H9 (cell line): ENCODE results near the gene TPSB2. TPM values are rescaled to one million over a fixed set of nuclear protein-coding genes. Genes with fewer than 3 reads are reported as not detected.

Source experiments
- DNase-seq: peaks from one replicate; pipeline ENCODE4 v3.0.0-alpha.2; 2017
- H2AFZ ChIP-seq: one replicate; pipeline ENCODE4 v1.6.1; 2013; ENCODE audit warnings: mild to moderate bottlenecking, low read length, control low read depth, moderate library complexity
- H2AK5ac ChIP-seq: 2 replicates; pipeline ENCODE4 v1.6.1; 2013; ENCODE audit warnings: low read length, control low read depth, mixed read lengths; ENCODE audit not compliant: insufficient read length
- H2BK120ac ChIP-seq: one replicate; pipeline ENCODE4 v1.6.1; 2013; ENCODE audit warnings: low read depth, mild to moderate bottlenecking, low read length, control low read depth, inconsistent platforms; ENCODE audit not compliant: poor library complexity, severe bottlenecking
- H2BK12ac ChIP-seq: 2 replicates; pipeline ENCODE4 v1.6.1; 2013; ENCODE audit warnings: low read length, control low read depth, mixed read lengths, low read depth; ENCODE audit not compliant: insufficient read length
- H2BK15ac ChIP-seq: 2 replicates; pipeline ENCODE4 v1.6.1; 2013; ENCODE audit warnings: low read depth, low read length, control low read depth
- H2BK20ac ChIP-seq: one replicate; pipeline ENCODE4 v1.6.1; 2013; ENCODE audit warnings: low read depth, mild to moderate bottlenecking, low read length, control low read depth, inconsistent platforms; ENCODE audit not compliant: poor library complexity, severe bottlenecking
- H2BK5ac ChIP-seq: 2 replicates; pipeline ENCODE4 v1.6.1; 2013; ENCODE audit warnings: low read length, control low read depth, mixed read lengths; ENCODE audit not compliant: insufficient read length
- H3K14ac ChIP-seq: 2 replicates; pipeline ENCODE4 v1.6.1; 2013; ENCODE audit warnings: low read length, control low read depth; ENCODE audit not compliant: insufficient read depth
- H3K18ac ChIP-seq: 2 replicates; pipeline ENCODE4 v1.6.1; 2013; ENCODE audit warnings: low read depth, mild to moderate bottlenecking, mixed read lengths, low read length, control low read depth; ENCODE audit not compliant: insufficient read length
- H3K23ac ChIP-seq: 2 replicates; pipeline ENCODE4 v1.6.1; 2013; ENCODE audit warnings: low read length, control low read depth, mixed read lengths, low read depth; ENCODE audit not compliant: insufficient read length
- H3K23me2 ChIP-seq: 2 replicates; pipeline ENCODE4 v1.6.1; 2013; ENCODE audit warnings: low read depth, mild to moderate bottlenecking, mixed read lengths, low read length, control low read depth; ENCODE audit not compliant: insufficient read length, poor library complexity, severe bottlenecking
- H3K27ac ChIP-seq: 2 replicates; pipeline ENCODE4 v1.5.1; 2013; ENCODE audit warnings: low read length, control low read depth, mixed read lengths, low read depth; ENCODE audit not compliant: insufficient read length
- H3K27me3 ChIP-seq: 2 replicates; pipeline ENCODE4 v1.6.1; 2013; ENCODE audit warnings: low read length, control low read depth, inconsistent platforms; ENCODE audit not compliant: insufficient read depth
- H3K4ac ChIP-seq: 2 replicates; pipeline ENCODE4 v1.6.1; 2013; ENCODE audit warnings: low read depth, mild to moderate bottlenecking, control low read depth, inconsistent platforms, low read length, moderate library complexity
- H3K4me1 ChIP-seq: 2 replicates; pipeline ENCODE4 v1.6.1; 2013; ENCODE audit warnings: low read length, control low read depth, inconsistent platforms; ENCODE audit not compliant: insufficient read depth
- H3K4me2 ChIP-seq: 2 replicates; pipeline ENCODE4 v1.6.1; 2013; ENCODE audit warnings: low read length, control low read depth, mixed read lengths; ENCODE audit not compliant: insufficient read length, insufficient read depth
- H3K56ac ChIP-seq: 2 replicates; pipeline ENCODE4 v1.6.1; 2013; ENCODE audit warnings: low read depth, mild to moderate bottlenecking, mixed read lengths, low read length, control low read depth; ENCODE audit not compliant: insufficient read length
- H3K79me1 ChIP-seq: 2 replicates; pipeline ENCODE4 v1.6.1; 2013; ENCODE audit warnings: low read depth, mild to moderate bottlenecking, moderate library complexity, low read length, control low read depth, inconsistent platforms; ENCODE audit not compliant: insufficient read depth, poor library complexity, severe bottlenecking
- H3K79me2 ChIP-seq: 2 replicates; pipeline ENCODE4 v1.6.1; 2013; ENCODE audit warnings: low read length, control low read depth, inconsistent platforms; ENCODE audit not compliant: insufficient read depth
- H3K9ac ChIP-seq: 2 replicates; pipeline ENCODE4 v1.6.1; 2013; ENCODE audit warnings: low read length, control low read depth, mixed read lengths; ENCODE audit not compliant: insufficient read length; ENCODE audit errors: extremely low read depth
- H3K9me3 ChIP-seq: one replicate; pipeline ENCODE4 v1.6.1; 2013; ENCODE audit warnings: low read depth, low read length, inconsistent platforms; ENCODE audit not compliant: control insufficient read depth
- H3T11ph ChIP-seq: one replicate; pipeline ENCODE4 v1.6.1; 2013; ENCODE audit warnings: mild to moderate bottlenecking, low read length, control low read depth, inconsistent platforms
- H4K20me1 ChIP-seq: one replicate; pipeline ENCODE4 v1.6.1; 2013; ENCODE audit not compliant: control insufficient read depth, insufficient read length, insufficient read depth
- H4K5ac ChIP-seq: 2 replicates; pipeline ENCODE4 v1.6.1; 2013; ENCODE audit warnings: low read depth, mild to moderate bottlenecking, mixed read lengths, low read length, control low read depth; ENCODE audit not compliant: insufficient read length
- H4K8ac ChIP-seq: replicated peaks from 2 replicates; pipeline ENCODE4 v1.6.1; 2013; ENCODE audit warnings: low read length, control low read depth, mixed read lengths, low read depth; ENCODE audit not compliant: insufficient read length
- H4K91ac ChIP-seq: 2 replicates; pipeline ENCODE4 v1.6.1; 2013; ENCODE audit warnings: low read depth, mild to moderate bottlenecking, moderate library complexity, mixed read lengths, low read length, control low read depth; ENCODE audit not compliant: insufficient read length
- H3K27ac Mint-ChIP-seq, 3 experiments: 2 replicates in 2 of 3; 3 replicates in 1 of 3; pipeline ENCODE4 v1.8.0; 2020 to 2021; ENCODE audit warnings: mixed read lengths in 3 of 3, mild to moderate bottlenecking in 1 of 3, moderate library complexity in 1 of 3
- H3K27me3 Mint-ChIP-seq: 2 replicates; pipeline ENCODE4 v1.8.0; 2021; ENCODE audit warnings: low read depth, mild to moderate bottlenecking, moderate library complexity, mixed read lengths
- H3K36me3 Mint-ChIP-seq, 3 experiments: 2 replicates in 2 of 3; 3 replicates in 1 of 3; pipeline ENCODE4 v1.8.0; 2020 to 2021; ENCODE audit warnings: low read depth in 3 of 3, mixed read lengths in 3 of 3; ENCODE audit not compliant: insufficient read depth in 1 of 3
- H3K4me1 Mint-ChIP-seq, 2 experiments: 2 replicates each; pipeline ENCODE4 v1.8.0; 2020; ENCODE audit warnings: mixed read lengths in 2 of 2
- H3K4me3 Mint-ChIP-seq, 2 experiments: 2 replicates in 1 of 2; 3 replicates in 1 of 2; pipeline ENCODE4 v1.8.0; 2020 to 2021; ENCODE audit warnings: mild to moderate bottlenecking in 2 of 2, mixed read lengths in 2 of 2, moderate library complexity in 1 of 2
- H3K9me3 Mint-ChIP-seq, 2 experiments: 2 replicates in 1 of 2; 3 replicates in 1 of 2; pipeline ENCODE4 v1.8.0; 2020; ENCODE audit warnings: mild to moderate bottlenecking in 2 of 2, mixed read lengths in 2 of 2, moderate library complexity in 1 of 2
- WGBS: extraction: QIAGEN DNeasy Blood & Tissue Kit; methylation state at CpG from one replicate; pipeline ENCODE4 v1.1.7; 2013; ENCODE audit warnings: missing lambda C conversion rate, low lambda C conversion rate, mixed read lengths; ENCODE audit not compliant: insufficient read length; ENCODE audit errors: extremely low coverage; 5-methylcytosine and 5-hydroxymethylcytosine counted together
- total RNA-seq: library from RNA; stranded (reverse); gene quantifications from 2 replicates; pipeline ENCODE4 v1.2.1, GENCODE V29; 2021
- TF ChIP-seq, protein P1 (sequence below): fragments of 200-600 bp; sonication (generic); conservative IDR thresholded peaks from 3 replicates; pipeline ENCODE4 v1.8.0; 2021; ENCODE audit warnings: antibody characterized with exemption, mild to moderate bottlenecking

TPSB2 gene
- total RNA-seq, 1 experiment from 2014 or later: not detected

DNA sequence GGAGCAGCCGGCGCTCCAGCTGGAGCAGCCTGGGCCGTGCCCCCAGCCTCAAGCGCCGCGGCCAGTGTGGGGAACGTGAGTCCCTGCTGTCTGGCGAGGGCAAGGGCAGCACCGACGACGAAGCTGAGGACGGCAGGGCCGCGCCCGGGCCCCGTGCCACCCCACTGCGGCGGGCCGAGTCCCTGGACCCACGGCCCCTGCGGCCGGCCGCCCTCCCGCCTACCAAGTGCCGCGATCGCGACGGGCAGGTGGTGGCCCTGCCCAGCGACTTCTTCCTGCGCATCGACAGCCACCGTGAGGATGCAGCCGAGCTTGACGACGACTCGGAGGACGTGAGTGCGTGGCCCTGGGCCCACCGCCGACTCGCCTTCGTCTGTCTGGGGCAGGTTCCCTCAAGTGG is 20.9 kb downstream of the TPSB2 start:
- no peak for DNase-seq
- no peak overlapping the region for H3K27ac ChIP-seq
- no peak overlapping the region for H4K5ac ChIP-seq
- no CpG with 5 or more reads among the region's 43 CpGs for WGBS
- H3K4ac ChIP-seq: no peak overlapping the region
- H2BK120ac ChIP-seq: no peak overlapping the region
- TF ChIP-seq, protein P1, sequence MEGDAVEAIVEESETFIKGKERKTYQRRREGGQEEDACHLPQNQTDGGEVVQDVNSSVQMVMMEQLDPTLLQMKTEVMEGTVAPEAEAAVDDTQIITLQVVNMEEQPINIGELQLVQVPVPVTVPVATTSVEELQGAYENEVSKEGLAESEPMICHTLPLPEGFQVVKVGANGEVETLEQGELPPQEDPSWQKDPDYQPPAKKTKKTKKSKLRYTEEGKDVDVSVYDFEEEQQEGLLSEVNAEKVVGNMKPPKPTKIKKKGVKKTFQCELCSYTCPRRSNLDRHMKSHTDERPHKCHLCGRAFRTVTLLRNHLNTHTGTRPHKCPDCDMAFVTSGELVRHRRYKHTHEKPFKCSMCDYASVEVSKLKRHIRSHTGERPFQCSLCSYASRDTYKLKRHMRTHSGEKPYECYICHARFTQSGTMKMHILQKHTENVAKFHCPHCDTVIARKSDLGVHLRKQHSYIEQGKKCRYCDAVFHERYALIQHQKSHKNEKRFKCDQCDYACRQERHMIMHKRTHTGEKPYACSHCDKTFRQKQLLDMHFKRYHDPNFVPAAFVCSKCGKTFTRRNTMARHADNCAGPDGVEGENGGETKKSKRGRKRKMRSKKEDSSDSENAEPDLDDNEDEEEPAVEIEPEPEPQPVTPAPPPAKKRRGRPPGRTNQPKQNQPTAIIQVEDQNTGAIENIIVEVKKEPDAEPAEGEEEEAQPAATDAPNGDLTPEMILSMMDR: no peak
- no peaks in the 10 kb centered on the region for H3K79me1 ChIP-seq
- H3K27me3 ChIP-seq: no peaks in the 10 kb centered on the region
- H2BK5ac ChIP-seq: no peak overlapping the region
- no peaks in the 10 kb centered on the region for H3K9me3 ChIP-seq
- no peaks in the 10 kb centered on the region for H3K23me2 ChIP-seq
- H4K20me1 ChIP-seq: no peaks in the 10 kb centered on the region
- H2BK15ac ChIP-seq: no peak overlapping the region
- no peak overlapping the region for H2BK12ac ChIP-seq
- H2AFZ ChIP-seq: no peak overlapping the region
- no peaks in the 10 kb centered on the region for H3K4me1 Mint-ChIP-seq
- H3K9me3 Mint-ChIP-seq: no peaks in the 10 kb centered on the region
- no peak overlapping the region for H4K91ac ChIP-seq
- H3K27me3 Mint-ChIP-seq: no peaks in the 10 kb centered on the region
- no peaks in the 10 kb centered on the region for H3K4me1 ChIP-seq
- no peak overlapping the region for H3K4me3 Mint-ChIP-seq
- no peak overlapping the region for H2AK5ac ChIP-seq
- H3K27ac Mint-ChIP-seq: peak overlapping the region in 1 of 3 experiments; percentile 39; a peak in 1 of 7 replicates
- no peak overlapping the region for H3K4me2 ChIP-seq
- no peak overlapping the region for H3K18ac ChIP-seq
- H4K8ac ChIP-seq: no peak overlapping the region
- H3K23ac ChIP-seq: no peak overlapping the region
- no peak overlapping the region for H2BK20ac ChIP-seq
- no peak overlapping the region for H3T11ph ChIP-seq
- no peak overlapping the region for H3K56ac ChIP-seq
- peaks cover 0 to 32% (median 26%) of the 10 kb centered on the region in 3 experiments; a peak in 6 of 7 replicates for H3K36me3 Mint-ChIP-seq
- no peak overlapping the region for H3K9ac ChIP-seq
- no peak overlapping the region for H3K14ac ChIP-seq
- H3K79me2 ChIP-seq: no peaks in the 10 kb centered on the region
